WTC11 (cell line): ENCODE data around the gene PHC2. TPM values are rescaled to one million over a fixed set of nuclear protein-coding genes. Genes with fewer than 3 reads are reported as not detected.

Experiments used
- ATAC-seq: fragments of 200-7000 bp; cut with Tn5 transposase; 2 replicates; pipeline ENCODE4 v1.10.0; 2021; ENCODE audit warnings: mild to moderate bottlenecking, moderate library complexity
- CTCF ChIA-PET: fragments of 300-600 bp; sonication (Branson Sonifier 250); formaldehyde crosslinking; loops from one replicate; lab custom pipeline; 2021; ENCODE audit warnings: antibody characterized with exemption; lab: Charles Lee
- POLR2A ChIA-PET: fragments of 350-600 bp; sonication (Branson Sonifier 250); formaldehyde crosslinking; loops from one replicate; lab custom pipeline; 2021; ENCODE audit warnings: antibody characterized with exemption; lab: Charles Lee
- DNase-seq: peaks from one replicate; pipeline ENCODE4 v3.0.0; 2021; ENCODE audit warnings: low spot score
- H3K27ac Mint-ChIP-seq: 2 replicates; pipeline ENCODE4 v1.8.0; 2021; ENCODE audit warnings: mixed read lengths
- H3K27me3 Mint-ChIP-seq: 2 replicates; pipeline ENCODE4 v1.8.0; 2021; ENCODE audit warnings: low read depth, mild to moderate bottlenecking, moderate library complexity, mixed read lengths
- H3K36me3 Mint-ChIP-seq: 2 replicates; pipeline ENCODE4 v1.8.0; 2021; ENCODE audit warnings: mixed read lengths
- H3K4me1 Mint-ChIP-seq: 2 replicates; pipeline ENCODE4 v1.8.0; 2022; ENCODE audit warnings: mixed read lengths
- H3K4me3 Mint-ChIP-seq: 2 replicates; pipeline ENCODE4 v1.8.0; 2021; ENCODE audit warnings: mild to moderate bottlenecking, moderate library complexity, mixed read lengths
- H3K9me3 Mint-ChIP-seq: 2 replicates; pipeline ENCODE4 v1.8.0; 2021; ENCODE audit warnings: mixed read lengths
- CDX4 ChIP-seq: fragments of 250-450 bp; sonication (Bioruptor Pico); IDR thresholded peaks from 2 replicates; pipeline ENCODE4 v1.9.0; 2021; ENCODE audit warnings: moderate library complexity, mild to moderate bottlenecking, inconsistent platforms, borderline replicate concordance
- CREB1 ChIP-seq: sonication (generic); formaldehyde crosslinking; IDR thresholded peaks from 2 replicates; pipeline ENCODE4 v1.8.0; 2023; ENCODE audit warnings: mild to moderate bottlenecking, missing genetic modification reagents
- CREM ChIP-seq: sonication (generic); formaldehyde crosslinking; IDR thresholded peaks from 2 replicates; pipeline ENCODE4 v1.8.1; 2022; ENCODE audit warnings: mild to moderate bottlenecking, missing genetic modification reagents, moderate library complexity
- FOXK1 ChIP-seq: sonication (generic); formaldehyde crosslinking; IDR thresholded peaks from 2 replicates; pipeline ENCODE4 v1.8.0; 2022; ENCODE audit warnings: mild to moderate bottlenecking, moderate library complexity, missing genetic modification reagents
- JAZF1 ChIP-seq: fragments of 250-450 bp; sonication (Bioruptor Pico); IDR thresholded peaks from 2 replicates; pipeline ENCODE4 v1.9.0; 2021; ENCODE audit warnings: moderate library complexity, mild to moderate bottlenecking, inconsistent platforms
- NFATC4 ChIP-seq: fragments of 250-450 bp; sonication (Bioruptor Pico); IDR thresholded peaks from 2 replicates; pipeline ENCODE4 v1.9.0; 2021; ENCODE audit warnings: mild to moderate bottlenecking
- NFE2L1 ChIP-seq: sonication (generic); formaldehyde crosslinking; IDR thresholded peaks from 2 replicates; pipeline ENCODE4 v1.8.1; 2023; ENCODE audit warnings: missing genetic modification reagents
- SMAD4 ChIP-seq: sonication (generic); formaldehyde crosslinking; IDR thresholded peaks from 2 replicates; pipeline ENCODE4 v1.8.0; 2022; ENCODE audit warnings: mild to moderate bottlenecking, missing genetic modification reagents
- SOX15 ChIP-seq: fragments of 250-450 bp; sonication (Bioruptor Pico); IDR thresholded peaks from 2 replicates; pipeline ENCODE4 v1.9.0; 2021; ENCODE audit warnings: mild to moderate bottlenecking
- TCF7 ChIP-seq: sonication (generic); formaldehyde crosslinking; IDR thresholded peaks from 2 replicates; pipeline ENCODE4 v1.8.0; 2022; ENCODE audit warnings: mild to moderate bottlenecking, low read depth, missing genetic modification reagents, moderate library complexity
- ZBTB43 ChIP-seq: sonication (generic); formaldehyde crosslinking; IDR thresholded peaks from 2 replicates; pipeline ENCODE4 v1.8.1; 2023; ENCODE audit warnings: mild to moderate bottlenecking, missing genetic modification reagents
- ZNF671 ChIP-seq: fragments of 250-450 bp; sonication (Bioruptor Pico); IDR thresholded peaks from 2 replicates; pipeline ENCODE4 v1.8.0; 2021; ENCODE audit warnings: mild to moderate bottlenecking
- ZSCAN18 ChIP-seq: fragments of 250-450 bp; sonication (Bioruptor Pico); IDR thresholded peaks from 2 replicates; pipeline ENCODE4 v2.1.2; 2022; ENCODE audit warnings: mild to moderate bottlenecking, moderate library complexity
- total RNA-seq: library from RNA; stranded (reverse); gene quantifications from 3 replicates; pipeline ENCODE4 v1.2.3, GENCODE V29; 2021
- TF ChIP-seq, protein P1 (sequence below): sonication (generic); formaldehyde crosslinking; IDR thresholded peaks from 2 replicates; pipeline ENCODE4 v1.8.0; 2022; ENCODE audit warnings: missing genetic modification reagents
- TF ChIP-seq, protein P2 (sequence below): sonication (generic); formaldehyde crosslinking; IDR thresholded peaks from 2 replicates; pipeline ENCODE4 v1.8.1; 2022; ENCODE audit warnings: mild to moderate bottlenecking, moderate library complexity, missing genetic modification reagents
- TF ChIP-seq, protein P3 (sequence below): sonication (generic); formaldehyde crosslinking; IDR thresholded peaks from 2 replicates; pipeline ENCODE4 v1.8.1; 2022; ENCODE audit warnings: missing genetic modification reagents, borderline replicate concordance

Gene PHC2
- total RNA-seq, 1 experiment from 2014 or later: 7.0 TPM

GRCh38 chr1:33407352-33408092, 23.4 kb downstream of the PHC2 start (continued):
- no peak for TF ChIP-seq ZBTB43 (CRISPR knock-in tag)
- TF ChIP-seq, protein P1, sequence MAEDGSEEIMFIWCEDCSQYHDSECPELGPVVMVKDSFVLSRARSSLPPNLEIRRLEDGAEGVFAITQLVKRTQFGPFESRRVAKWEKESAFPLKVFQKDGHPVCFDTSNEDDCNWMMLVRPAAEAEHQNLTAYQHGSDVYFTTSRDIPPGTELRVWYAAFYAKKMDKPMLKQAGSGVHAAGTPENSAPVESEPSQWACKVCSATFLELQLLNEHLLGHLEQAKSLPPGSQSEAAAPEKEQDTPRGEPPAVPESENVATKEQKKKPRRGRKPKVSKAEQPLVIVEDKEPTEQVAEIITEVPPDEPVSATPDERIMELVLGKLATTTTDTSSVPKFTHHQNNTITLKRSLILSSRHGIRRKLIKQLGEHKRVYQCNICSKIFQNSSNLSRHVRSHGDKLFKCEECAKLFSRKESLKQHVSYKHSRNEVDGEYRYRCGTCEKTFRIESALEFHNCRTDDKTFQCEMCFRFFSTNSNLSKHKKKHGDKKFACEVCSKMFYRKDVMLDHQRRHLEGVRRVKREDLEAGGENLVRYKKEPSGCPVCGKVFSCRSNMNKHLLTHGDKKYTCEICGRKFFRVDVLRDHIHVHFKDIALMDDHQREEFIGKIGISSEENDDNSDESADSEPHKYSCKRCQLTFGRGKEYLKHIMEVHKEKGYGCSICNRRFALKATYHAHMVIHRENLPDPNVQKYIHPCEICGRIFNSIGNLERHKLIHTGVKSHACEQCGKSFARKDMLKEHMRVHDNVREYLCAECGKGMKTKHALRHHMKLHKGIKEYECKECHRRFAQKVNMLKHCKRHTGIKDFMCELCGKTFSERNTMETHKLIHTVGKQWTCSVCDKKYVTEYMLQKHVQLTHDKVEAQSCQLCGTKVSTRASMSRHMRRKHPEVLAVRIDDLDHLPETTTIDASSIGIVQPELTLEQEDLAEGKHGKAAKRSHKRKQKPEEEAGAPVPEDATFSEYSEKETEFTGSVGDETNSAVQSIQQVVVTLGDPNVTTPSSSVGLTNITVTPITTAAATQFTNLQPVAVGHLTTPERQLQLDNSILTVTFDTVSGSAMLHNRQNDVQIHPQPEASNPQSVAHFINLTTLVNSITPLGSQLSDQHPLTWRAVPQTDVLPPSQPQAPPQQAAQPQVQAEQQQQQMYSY (CRISPR knock-in tag): no peak
- TF ChIP-seq, protein P2, sequence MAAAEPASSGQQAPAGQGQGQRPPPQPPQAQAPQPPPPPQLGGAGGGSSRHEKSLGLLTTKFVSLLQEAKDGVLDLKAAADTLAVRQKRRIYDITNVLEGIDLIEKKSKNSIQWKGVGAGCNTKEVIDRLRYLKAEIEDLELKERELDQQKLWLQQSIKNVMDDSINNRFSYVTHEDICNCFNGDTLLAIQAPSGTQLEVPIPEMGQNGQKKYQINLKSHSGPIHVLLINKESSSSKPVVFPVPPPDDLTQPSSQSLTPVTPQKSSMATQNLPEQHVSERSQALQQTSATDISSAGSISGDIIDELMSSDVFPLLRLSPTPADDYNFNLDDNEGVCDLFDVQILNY (CRISPR knock-in tag): no peak
- TF ChIP-seq FOXK1 (CRISPR knock-in tag): no peak
- TF ChIP-seq NFE2L1 (CRISPR knock-in tag): no peak
- no peak for TF ChIP-seq ZNF671 (CRISPR knock-in tag)
- no peak for TF ChIP-seq SOX15 (CRISPR knock-in tag)
- TF ChIP-seq, protein P3, sequence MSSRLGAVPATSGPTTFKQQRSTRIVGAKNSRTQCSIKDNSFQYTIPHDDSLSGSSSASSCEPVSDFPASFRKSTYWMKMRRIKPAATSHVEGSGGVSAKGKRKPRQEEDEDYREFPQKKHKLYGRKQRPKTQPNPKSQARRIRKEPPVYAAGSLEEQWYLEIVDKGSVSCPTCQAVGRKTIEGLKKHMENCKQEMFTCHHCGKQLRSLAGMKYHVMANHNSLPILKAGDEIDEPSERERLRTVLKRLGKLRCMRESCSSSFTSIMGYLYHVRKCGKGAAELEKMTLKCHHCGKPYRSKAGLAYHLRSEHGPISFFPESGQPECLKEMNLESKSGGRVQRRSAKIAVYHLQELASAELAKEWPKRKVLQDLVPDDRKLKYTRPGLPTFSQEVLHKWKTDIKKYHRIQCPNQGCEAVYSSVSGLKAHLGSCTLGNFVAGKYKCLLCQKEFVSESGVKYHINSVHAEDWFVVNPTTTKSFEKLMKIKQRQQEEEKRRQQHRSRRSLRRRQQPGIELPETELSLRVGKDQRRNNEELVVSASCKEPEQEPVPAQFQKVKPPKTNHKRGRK: no peak

GRCh38 chr1:33402206-33402605, 28.7 kb downstream of the PHC2 start:
- 0 out of 2 replicates have a peak, but pooled peaks cover 4% of the 10 kb centered on the region for H3K4me1 Mint-ChIP-seq
- DNase-seq (no peak), ATAC-seq (no peak)
- no peaks in the 10 kb centered on the region for H3K36me3 Mint-ChIP-seq
- H3K27ac Mint-ChIP-seq: no peak overlapping the region
- H3K4me3 Mint-ChIP-seq: no peak overlapping the region
- ChIA-PET POLR2A (no interaction called here), CTCF (no interaction called here)
- TF ChIP-seq SOX15 (CRISPR knock-in tag) (no peak), CREB1 (no peak), CREM (no peak), ZNF671 (CRISPR knock-in tag) (no peak), ZSCAN18 (CRISPR knock-in tag) (no peak), NFATC4 (CRISPR knock-in tag) (no peak), JAZF1 (CRISPR knock-in tag) (no peak), TCF7 (no peak), SMAD4 (CRISPR knock-in tag) (no peak), CDX4 (CRISPR knock-in tag) (no peak)
- H3K9me3 Mint-ChIP-seq: peaks cover 12% of the 10 kb centered on the region
- H3K27me3 Mint-ChIP-seq: peaks cover 3% of the 10 kb centered on the region; the same call in 1 of the 2 replicates
